ENCODE measurements around the gene PGAM5. TPM values are rescaled to one million over a fixed set of nuclear protein-coding genes. Genes with fewer than 3 reads are reported as not detected.

The PGAM5 gene
- total RNA-seq = 10 to 100 TPM; 54.3 to 56.4 TPM

DNA sequence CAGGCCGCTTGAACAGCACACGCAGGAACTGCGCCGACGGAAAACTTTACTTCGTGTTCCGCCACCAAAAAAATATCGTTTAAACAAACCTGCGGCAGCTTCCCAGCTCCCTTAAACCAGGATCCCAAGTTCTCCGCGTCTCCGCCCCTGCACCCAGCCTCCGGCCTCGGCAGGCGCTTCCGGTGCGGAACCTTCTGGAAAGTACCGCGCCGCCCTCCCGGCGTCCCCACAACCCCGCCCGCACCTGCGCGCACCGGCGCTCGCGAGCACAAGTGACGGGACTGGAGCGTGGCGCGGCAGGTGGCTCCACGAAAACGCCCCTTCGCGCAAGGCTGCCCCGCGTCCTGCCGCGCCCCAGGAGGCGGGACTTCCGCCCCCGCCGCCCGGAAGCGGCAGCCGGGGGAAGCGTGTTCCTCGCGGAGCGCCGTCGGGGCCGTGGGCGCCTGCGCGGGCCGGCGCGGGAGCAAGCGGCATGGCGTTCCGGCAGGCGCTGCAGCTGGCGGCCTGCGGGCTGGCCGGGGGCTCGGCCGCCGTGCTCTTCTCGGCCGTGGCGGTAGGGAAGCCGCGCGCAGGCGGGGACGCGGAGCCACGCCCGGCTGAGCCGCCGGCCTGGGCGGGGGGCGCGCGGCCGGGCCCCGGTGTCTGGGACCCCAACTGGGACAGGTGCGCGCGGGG is at the start of gene PGAM5:
Gene PGAM5 (plus strand): TSS at position 438 of the 675 bp plus-strand sequence. CDS start 35 bp downstream, at position 473.
- POLR2A ChIA-PET = interaction anchor here (0.6 to 2.2 kb wide), 5 partner anchors 11 to 50 kb away, joined by 3 to 12 read pairs (median 3); no protein-coding TSS in a partner anchor
- DNase-seq = peak; percentile 93
- CTCF ChIA-PET = interaction anchor here (0.6 to 0.7 kb wide), 2 partner anchors 58 to 194 kb away, joined by 3 read pairs; no protein-coding TSS in a partner anchor
- Mint-ChIP-seq H3K4me3 (peak within 1 kb of the TSS; percentile 83), H3K27ac (peak within 1 kb of the TSS; percentile 86), H3K36me3 (peaks cover 28% of the 10 kb centered on the region), H3K4me1 (ENCODE audit: low read depth) (peaks cover 23% of the 10 kb centered on the region), H3K9me3 (peaks cover 11% of the 10 kb centered on the region), H3K27me3 (no peaks in the 10 kb centered on the region)
- intact Hi-C loops (cut with micrococcal nuclease) = loop anchor here (1.0 to 2.0 kb wide), 4 partner anchors 23 to 370 kb away; partner anchors contain the start of genes POLE, PXMP2, ZNF140 and ZNF84

DNA sequence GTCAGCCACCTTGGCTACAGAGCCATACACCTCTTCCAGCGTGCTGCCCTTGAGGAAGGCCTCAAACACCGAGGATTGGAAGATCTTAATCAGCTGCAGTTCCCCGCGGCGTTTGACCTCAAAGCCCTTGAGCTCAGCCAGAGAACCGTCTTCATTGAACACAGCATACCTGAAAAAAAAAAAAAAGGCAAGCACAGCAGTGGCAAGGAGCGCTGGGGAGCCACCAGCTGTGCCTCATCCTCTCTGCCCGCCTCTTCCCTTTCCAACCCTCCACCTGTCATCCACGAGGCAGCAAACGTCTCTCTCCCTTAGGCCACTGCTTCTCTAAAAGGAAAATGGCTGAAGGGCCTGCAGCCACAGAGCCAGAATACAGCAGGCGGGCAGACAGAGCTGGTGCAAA is 49.6 kb upstream of the PGAM5 start:
- POLR2A ChIA-PET = no interaction called here
- no peaks in the 10 kb centered on the region for H3K27me3 Mint-ChIP-seq
- DNase-seq = no peak
- no peak overlapping the region for H3K27ac Mint-ChIP-seq
- H3K4me1 Mint-ChIP-seq (ENCODE audit: low read depth) = no peaks in the 10 kb centered on the region
- CTCF ChIA-PET = interaction anchor here (0.6 kb wide), 1 partner anchor 59 kb away, joined by 3 read pairs; no protein-coding TSS in a partner anchor
- no peaks in the 10 kb centered on the region for H3K9me3 Mint-ChIP-seq
- H3K4me3 Mint-ChIP-seq = no peak overlapping the region
- peaks cover 79% of the 10 kb centered on the region for H3K36me3 Mint-ChIP-seq
- intact Hi-C loops (cut with micrococcal nuclease) = no loop called here

DNA sequence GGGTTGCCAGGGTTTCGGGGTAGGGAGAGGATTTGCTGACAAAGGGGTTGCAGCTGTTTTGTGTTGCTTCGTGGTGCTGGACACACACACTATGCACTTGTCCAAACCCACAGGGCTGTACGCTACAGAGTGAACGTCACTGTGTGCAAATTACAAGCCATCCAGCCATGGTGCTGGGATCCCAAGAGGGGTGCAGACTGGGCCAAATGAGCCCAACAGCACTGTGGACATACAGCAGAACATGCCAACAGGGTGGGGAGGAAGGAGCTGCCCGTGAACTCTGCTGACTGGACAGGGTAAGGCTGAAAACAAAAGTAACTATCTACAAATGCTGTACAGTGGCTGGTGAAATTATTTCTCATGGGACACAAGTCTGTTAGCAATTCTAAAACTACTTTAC is 48.7 kb upstream of the PGAM5 start:
- Mint-ChIP-seq H3K27me3 (no peaks in the 10 kb centered on the region), H3K4me1 (ENCODE audit: low read depth) (no peaks in the 10 kb centered on the region), H3K36me3 (peaks cover 84% of the 10 kb centered on the region), H3K9me3 (no peaks in the 10 kb centered on the region), H3K4me3 (no peak overlapping the region), H3K27ac (no peak overlapping the region)
- ChIA-PET CTCF (no interaction called here), POLR2A (no interaction called here)
- intact Hi-C loops (cut with micrococcal nuclease) = no loop called here
- DNase-seq = no peak

DNA sequence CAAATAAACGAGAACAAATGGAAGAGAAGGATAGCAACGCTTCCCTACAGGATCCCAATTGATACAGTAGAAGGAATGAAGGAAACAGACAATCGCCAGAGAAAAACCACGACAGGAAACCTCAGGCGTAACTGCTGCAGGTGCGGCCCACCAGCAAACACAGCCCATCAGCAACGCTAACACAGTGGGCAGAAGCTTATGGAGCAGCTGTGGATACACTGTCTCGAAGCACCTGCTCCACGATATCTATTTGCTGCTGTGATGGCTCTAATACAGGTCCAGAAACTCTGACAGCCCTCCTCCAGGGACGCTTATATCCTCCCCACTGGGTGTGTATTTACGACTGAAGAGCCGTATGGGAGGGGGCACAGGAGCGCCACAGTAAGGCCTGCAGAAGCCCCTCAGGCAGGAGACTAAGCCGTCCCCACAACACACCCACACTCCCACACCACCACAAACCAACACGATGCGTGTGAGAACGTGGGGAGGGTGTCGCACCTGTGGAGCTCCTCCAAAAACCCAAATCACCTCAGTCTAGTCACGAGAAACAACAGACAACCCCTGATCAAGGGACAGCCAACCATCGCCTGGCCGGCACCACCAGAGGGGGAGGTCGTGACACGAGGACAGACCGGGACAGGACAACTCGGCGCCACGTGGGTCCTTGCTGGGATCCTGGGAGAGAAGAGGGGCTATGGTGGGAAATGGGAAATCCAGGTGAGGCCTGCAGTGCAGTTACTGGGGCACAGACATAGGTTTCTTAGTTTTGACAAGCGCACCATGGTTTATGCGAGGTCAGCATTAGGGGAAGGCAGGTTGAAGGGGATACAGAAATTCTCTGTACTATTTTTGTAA is 47.5 kb upstream of the PGAM5 start:
- H3K36me3 Mint-ChIP-seq = peaks cover 81% of the 10 kb centered on the region
- DNase-seq = no peak
- intact Hi-C loops (cut with micrococcal nuclease) = no loop called here
- no peaks in the 10 kb centered on the region for H3K27me3 Mint-ChIP-seq
- CTCF ChIA-PET = no interaction called here
- POLR2A ChIA-PET = no interaction called here
- H3K4me3 Mint-ChIP-seq = no peak overlapping the region
- no peaks in the 10 kb centered on the region for H3K4me1 Mint-ChIP-seq (ENCODE audit: low read depth)
- no peak overlapping the region for H3K27ac Mint-ChIP-seq
- no peaks in the 10 kb centered on the region for H3K9me3 Mint-ChIP-seq

DNA sequence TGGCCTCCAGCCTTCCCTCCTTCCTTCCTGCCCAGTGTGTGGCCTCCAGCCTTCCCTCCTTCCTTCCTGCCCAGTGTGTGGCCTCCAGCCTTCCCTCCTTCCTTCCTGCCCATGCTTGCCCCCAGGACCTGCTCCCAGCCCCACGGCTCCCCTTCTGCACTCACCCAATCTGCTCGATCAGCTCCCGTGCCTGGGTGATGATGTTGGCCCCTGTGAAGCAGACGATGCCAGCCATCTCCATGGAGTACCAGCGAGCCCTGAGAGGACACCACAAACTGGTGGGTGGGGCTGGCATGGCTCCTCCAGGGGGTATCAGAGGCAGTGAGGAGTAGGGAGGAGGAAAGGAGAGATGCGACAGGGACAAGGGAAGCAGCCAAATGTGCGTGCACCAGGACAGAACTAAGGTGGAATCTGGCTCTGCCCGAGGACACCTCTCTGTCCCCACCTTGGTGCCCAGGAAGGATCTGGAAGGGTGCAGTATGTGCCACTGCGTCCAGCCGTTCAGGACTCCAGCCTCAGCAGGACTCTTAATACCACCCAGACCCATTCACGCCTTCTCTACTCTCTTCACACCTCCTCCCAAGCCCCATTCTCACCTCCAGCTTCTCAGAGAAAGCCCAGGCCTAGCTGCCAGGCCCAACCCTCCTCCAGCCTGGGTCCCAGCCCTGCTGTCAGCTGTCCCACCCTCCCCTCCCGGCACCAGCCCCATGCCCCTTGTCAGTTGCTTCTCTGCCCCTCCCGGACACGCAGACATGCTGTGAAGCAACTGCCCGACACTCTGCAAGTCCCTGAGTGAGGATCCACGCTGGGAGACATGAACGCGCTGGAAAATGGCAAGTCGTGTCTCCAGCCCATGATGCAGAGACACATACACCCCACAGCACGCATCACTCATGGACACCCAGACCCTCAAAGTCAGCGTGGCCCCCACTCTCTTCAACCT is 46.2 kb upstream of the PGAM5 start:
- CTCF ChIA-PET = no interaction called here
- no peak overlapping the region for H3K4me3 Mint-ChIP-seq
- H3K9me3 Mint-ChIP-seq = no peaks in the 10 kb centered on the region
- intact Hi-C loops (cut with micrococcal nuclease) = no loop called here
- DNase-seq = no peak
- H3K27ac Mint-ChIP-seq = no peak overlapping the region
- peaks cover 76% of the 10 kb centered on the region for H3K36me3 Mint-ChIP-seq
- H3K27me3 Mint-ChIP-seq = no peaks in the 10 kb centered on the region
- no peaks in the 10 kb centered on the region for H3K4me1 Mint-ChIP-seq (ENCODE audit: low read depth)
- POLR2A ChIA-PET = no interaction called here

DNA sequence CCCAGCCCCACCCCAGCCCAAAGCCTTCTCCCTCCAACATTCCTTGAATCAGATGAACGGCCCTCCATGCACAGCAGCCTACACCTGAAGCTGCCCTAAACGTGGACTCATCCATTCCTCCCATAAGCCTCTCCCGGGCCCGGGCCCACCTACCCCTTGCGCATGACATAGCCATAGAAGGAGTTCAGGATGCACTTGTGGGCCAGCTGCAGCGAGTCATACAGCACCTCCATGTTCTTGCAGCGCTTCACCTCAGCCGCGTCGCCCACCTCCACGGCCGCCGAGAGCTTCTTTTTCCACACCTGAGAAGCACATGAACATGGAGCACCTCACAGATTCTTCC is 45.5 kb upstream of the PGAM5 start:
- Mint-ChIP-seq H3K4me3 (no peak overlapping the region), H3K4me1 (ENCODE audit: low read depth) (no peaks in the 10 kb centered on the region), H3K27me3 (no peaks in the 10 kb centered on the region), H3K36me3 (peaks cover 72% of the 10 kb centered on the region), H3K27ac (no peak overlapping the region), H3K9me3 (no peaks in the 10 kb centered on the region)
- DNase-seq = no peak
- POLR2A ChIA-PET = no interaction called here
- intact Hi-C loops (cut with micrococcal nuclease) = no loop called here
- CTCF ChIA-PET = no interaction called here

DNA sequence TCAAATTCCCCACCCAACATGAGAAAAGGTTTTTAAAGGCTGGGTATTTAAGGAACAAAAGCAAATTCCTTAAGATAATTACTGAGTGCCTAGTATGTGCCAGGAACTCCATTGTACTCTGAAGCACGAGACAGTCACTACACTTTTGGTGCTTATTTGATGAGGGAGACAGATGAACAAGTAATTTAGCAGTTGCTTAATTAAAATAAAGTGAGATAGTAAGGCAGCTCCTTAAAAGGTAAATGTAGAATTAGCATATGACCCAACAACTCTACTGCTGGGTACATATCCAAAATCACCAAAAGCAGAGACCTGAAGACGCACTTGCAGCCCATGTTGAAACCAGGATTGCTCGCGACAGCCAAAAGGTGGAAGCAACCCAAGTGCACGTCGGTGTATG is 44.8 kb upstream of the PGAM5 start:
- H3K4me3 Mint-ChIP-seq = no peak overlapping the region
- ChIA-PET POLR2A (no interaction called here), CTCF (no interaction called here)
- H3K36me3 Mint-ChIP-seq = peaks cover 69% of the 10 kb centered on the region
- H3K9me3 Mint-ChIP-seq = no peaks in the 10 kb centered on the region
- H3K27me3 Mint-ChIP-seq = no peaks in the 10 kb centered on the region
- DNase-seq = no peak
- H3K27ac Mint-ChIP-seq = no peak overlapping the region
- intact Hi-C loops (cut with micrococcal nuclease) = no loop called here
- H3K4me1 Mint-ChIP-seq (ENCODE audit: low read depth) = no peaks in the 10 kb centered on the region

DNA sequence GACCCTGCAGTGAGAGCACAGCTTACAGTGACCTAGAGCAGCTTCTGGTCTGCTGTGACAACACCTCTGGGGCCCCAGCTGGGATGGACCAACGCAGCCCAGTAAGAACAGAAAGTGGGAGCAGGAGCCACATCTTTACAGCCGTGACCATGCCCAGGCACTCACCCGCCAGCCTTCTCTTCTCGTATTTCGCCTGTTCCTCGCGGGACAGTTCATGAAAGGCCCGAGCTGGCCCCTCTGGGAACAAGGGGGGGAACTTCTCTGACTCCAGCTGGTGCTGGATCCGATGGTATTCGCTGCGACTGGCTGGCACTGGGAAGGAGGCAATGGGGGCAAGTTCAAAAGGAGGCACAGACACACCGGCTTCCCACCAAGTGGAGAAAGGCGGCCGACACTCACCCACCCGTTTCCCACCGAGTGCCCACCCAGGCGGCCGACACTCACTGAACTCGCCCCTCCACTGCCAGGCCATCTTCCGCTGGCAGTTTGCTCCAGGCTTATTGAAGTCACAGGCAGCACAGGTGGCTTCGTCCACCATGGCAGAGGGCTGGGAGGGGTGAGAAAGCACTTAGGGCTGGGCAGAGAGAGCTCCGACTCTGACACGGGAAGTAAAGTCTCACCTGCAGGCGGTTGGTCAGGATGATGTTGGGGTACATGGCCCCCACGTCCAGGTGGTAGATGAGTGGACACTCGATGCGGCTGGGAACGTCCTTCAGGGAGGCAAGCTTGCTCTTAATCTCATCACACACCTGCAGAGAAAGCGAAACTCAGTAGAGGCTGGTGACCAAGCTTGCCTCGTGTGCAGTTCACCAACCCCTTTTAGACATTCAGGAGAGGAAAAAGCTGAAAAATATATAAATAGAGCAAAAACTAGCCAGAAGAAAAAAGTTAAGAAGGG is 42.2 kb upstream of the PGAM5 start:
- ChIA-PET CTCF (interaction anchor here (0.8 kb wide), 1 partner anchor 30 kb away, joined by 3 read pairs; no protein-coding TSS in a partner anchor), POLR2A (no interaction called here)
- Mint-ChIP-seq H3K27me3 (no peaks in the 10 kb centered on the region), H3K27ac (no peak overlapping the region), H3K9me3 (no peaks in the 10 kb centered on the region), H3K4me3 (no peak overlapping the region), H3K36me3 (peaks cover 59% of the 10 kb centered on the region), H3K4me1 (ENCODE audit: low read depth) (peaks cover 2% of the 10 kb centered on the region)
- intact Hi-C loops (cut with micrococcal nuclease) = no loop called here
- DNase-seq = no peak

DNA sequence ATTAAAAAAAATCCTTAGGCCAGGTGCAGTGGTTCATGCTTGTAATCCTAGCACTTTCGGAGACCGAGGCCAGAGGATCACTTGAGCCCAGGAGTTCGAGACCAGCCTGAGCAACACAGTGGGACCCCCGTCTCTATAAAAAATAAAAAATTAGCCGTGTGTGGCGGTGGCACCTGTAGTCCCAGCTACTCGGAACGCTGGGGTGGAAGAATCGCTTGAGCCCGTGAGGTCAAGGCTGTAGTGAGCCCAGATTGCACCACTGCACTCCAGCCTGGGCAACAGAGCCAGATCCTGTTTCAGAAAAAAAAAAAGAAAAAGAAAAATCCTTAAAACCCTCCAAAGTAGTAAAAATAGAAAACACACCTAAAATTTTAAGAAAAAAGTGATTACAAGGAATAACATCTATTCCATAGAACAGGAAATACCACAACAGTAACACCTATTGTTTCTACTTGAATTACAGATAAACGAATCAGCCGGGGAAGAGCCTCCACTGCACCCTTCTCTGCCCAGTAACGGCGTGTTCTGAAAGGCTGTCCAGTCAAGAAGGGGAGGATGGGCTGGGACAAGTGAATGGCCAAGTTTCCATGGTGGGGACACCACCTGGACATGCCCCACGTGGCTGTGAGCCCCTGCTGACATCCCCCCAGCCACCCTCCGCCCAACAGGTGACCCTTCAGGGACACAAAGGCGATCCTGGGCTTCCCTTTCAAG is 41.3 kb upstream of the PGAM5 start:
- intact Hi-C loops (cut with micrococcal nuclease) = no loop called here
- H3K27me3 Mint-ChIP-seq = no peaks in the 10 kb centered on the region
- H3K9me3 Mint-ChIP-seq = no peaks in the 10 kb centered on the region
- DNase-seq = no peak
- ChIA-PET CTCF (no interaction called here), POLR2A (no interaction called here)
- peaks cover 2% of the 10 kb centered on the region for H3K4me1 Mint-ChIP-seq (ENCODE audit: low read depth)
- no peak overlapping the region for H3K4me3 Mint-ChIP-seq
- H3K27ac Mint-ChIP-seq = no peak overlapping the region
- H3K36me3 Mint-ChIP-seq = peaks cover 60% of the 10 kb centered on the region

DNA sequence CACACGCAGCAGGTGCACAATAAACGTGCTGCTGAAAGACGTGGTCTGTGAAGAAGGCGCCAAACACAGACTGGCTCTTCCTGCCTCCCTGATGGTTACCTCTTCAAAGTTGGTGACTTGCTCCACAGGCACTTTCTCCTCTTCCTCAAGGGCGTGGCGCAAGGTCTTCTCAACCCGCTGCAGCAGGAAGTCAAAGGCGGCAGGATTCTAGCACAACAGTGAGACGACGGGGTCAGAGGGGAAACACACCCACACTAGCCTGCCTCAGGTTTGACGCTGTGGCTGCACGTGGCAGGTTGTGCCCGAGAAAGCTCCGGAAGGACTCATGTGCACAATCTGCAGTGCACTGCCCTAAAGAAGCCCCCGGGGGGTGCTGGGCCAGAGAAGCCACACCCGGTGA is 38.5 kb upstream of the PGAM5 start:
- ChIA-PET CTCF (no interaction called here), POLR2A (no interaction called here)
- Mint-ChIP-seq H3K4me3 (no peak overlapping the region), H3K36me3 (peaks cover 53% of the 10 kb centered on the region), H3K27me3 (no peaks in the 10 kb centered on the region), H3K9me3 (no peaks in the 10 kb centered on the region), H3K4me1 (ENCODE audit: low read depth) (peaks cover 2% of the 10 kb centered on the region), H3K27ac (no peak overlapping the region)
- DNase-seq = no peak
- intact Hi-C loops (cut with micrococcal nuclease) = no loop called here

DNA sequence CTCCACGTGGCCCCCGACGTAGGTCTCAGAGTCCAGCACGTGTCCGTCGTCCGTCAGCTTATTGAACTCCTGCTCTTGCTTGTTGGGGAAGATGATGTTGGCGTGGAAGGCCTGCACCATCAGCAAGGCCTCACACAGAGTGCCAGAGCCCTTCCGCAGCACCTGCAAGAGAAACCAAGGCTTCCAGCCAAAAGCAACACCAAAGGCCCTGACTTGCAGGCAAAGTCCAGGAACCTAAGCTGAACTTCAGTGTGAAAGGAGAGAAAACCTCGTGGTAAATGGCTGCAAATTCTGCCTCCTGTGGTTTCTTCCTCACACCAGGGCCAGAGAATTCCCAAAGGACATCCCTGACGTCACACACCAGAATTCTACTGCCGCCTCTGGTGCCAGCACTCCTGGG is 38.0 kb upstream of the PGAM5 start:
- Mint-ChIP-seq H3K9me3 (no peaks in the 10 kb centered on the region), H3K36me3 (peaks cover 52% of the 10 kb centered on the region), H3K4me1 (ENCODE audit: low read depth) (peaks cover 2% of the 10 kb centered on the region), H3K27me3 (no peaks in the 10 kb centered on the region), H3K27ac (no peak overlapping the region), H3K4me3 (no peak overlapping the region)
- intact Hi-C loops (cut with micrococcal nuclease) = no loop called here
- POLR2A ChIA-PET = no interaction called here
- CTCF ChIA-PET = no interaction called here
- no peak for DNase-seq
